ENCODE measurements around the gene CCDC97.

CCDC97 gene

DNA sequence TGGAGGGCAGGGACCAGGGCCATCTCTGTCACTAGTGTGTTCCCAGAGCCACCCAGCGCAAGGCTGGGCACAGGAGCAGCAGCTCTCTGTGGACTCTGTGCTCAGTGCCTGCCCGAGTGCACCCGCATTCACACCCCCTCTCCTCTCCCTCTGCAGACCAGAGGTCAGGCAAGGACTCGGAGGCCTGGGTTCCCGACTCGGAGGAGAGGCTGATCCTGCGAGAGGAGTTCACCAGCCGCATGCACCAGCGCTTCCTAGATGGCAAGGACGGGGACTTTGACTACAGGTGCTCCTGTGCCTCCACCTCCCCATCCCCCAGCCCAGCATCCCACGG lies 10.2 kb downstream of the CCDC97 start:
- no peak for TF ChIP-seq CTCF (IDR thresholded peaks at IDR 0.05; ENCODE audit: borderline replicate concordance, control extremely low read depth, extremely low read depth, insufficient read depth, missing control alignments)
- no peak for DNase-seq (ENCODE audit: low spot score)
- in situ Hi-C loops (cut with MboI; ENCODE audit: low sequenced_read_pairs, unreplicated experiment), result no loop called here

GRCh38 chr19:41320568-41320967 lies 10.6 kb downstream of the CCDC97 start:
- TF ChIP-seq CTCF (IDR thresholded peaks at IDR 0.05; ENCODE audit: borderline replicate concordance, control extremely low read depth, extremely low read depth, insufficient read depth, missing control alignments), result no peak
- no peak for DNase-seq (ENCODE audit: low spot score)
- in situ Hi-C loops (cut with MboI; ENCODE audit: low sequenced_read_pairs, unreplicated experiment), result no loop called here

- no peak for DNase-seq (ENCODE audit: low spot score)
- in situ Hi-C loops (cut with MboI; ENCODE audit: low sequenced_read_pairs, unreplicated experiment), result no loop called here
- TF ChIP-seq CTCF (IDR thresholded peaks at IDR 0.05; ENCODE audit: borderline replicate concordance, control extremely low read depth, extremely low read depth, insufficient read depth, missing control alignments), result no peak
Observed at GRCh38 chr19:41321204-41321599, 11.2 kb downstream of the CCDC97 start.

DNA sequence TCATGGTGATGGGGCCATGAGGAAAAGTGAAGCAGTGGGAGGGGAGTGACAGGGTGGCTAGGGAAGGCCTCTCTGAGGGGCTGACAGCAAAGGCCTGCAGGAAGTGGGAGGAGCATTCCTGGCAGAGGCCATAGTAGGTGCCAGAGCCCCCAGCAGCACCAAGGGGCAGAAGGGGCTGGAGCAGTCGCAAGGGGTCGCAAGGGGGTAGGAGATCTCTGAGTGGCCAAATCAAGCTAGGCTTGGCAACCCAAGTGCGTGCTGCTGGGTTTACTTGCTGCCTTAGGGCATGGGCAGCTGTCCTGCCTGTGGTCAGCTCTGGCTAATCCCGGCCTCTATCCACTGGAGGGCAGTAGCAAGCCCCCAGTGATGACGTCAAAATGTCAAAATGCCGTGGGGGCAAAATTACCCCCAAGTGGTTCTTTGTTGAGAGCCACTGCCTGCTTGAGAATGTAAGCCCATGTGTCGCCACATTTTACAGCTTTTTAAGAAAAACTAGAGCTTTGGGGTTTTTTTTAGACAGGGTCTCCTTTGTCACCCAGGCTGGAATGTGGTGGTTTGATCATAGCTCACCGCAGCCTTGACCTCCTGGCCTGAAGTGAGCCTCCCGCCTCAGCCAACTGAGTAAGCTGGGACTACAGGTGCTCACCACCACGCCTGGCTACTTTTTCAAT lies 11.8 kb downstream of the CCDC97 start:
- peak; percentile 34 for TF ChIP-seq CTCF (IDR thresholded peaks at IDR 0.05; ENCODE audit: borderline replicate concordance, control extremely low read depth, extremely low read depth, insufficient read depth, missing control alignments)
- peak; percentile 69 for DNase-seq (ENCODE audit: low spot score)
- in situ Hi-C loops (cut with MboI; ENCODE audit: low sequenced_read_pairs, unreplicated experiment), result no loop called here

- TF ChIP-seq CTCF (IDR thresholded peaks at IDR 0.05; ENCODE audit: borderline replicate concordance, control extremely low read depth, extremely low read depth, insufficient read depth, missing control alignments), result no peak
- in situ Hi-C loops (cut with MboI; ENCODE audit: low sequenced_read_pairs, unreplicated experiment), result no loop called here
- no peak for DNase-seq (ENCODE audit: low spot score)
Observed at GRCh38 chr19:41322451-41322850, 12.5 kb downstream of the CCDC97 start.

- in situ Hi-C loops (cut with MboI; ENCODE audit: low sequenced_read_pairs, unreplicated experiment), result no loop called here
- TF ChIP-seq CTCF (IDR thresholded peaks at IDR 0.05; ENCODE audit: borderline replicate concordance, control extremely low read depth, extremely low read depth, insufficient read depth, missing control alignments), result no peak
- no peak for DNase-seq (ENCODE audit: low spot score)
Observed at GRCh38 chr19:41323023-41323422, 13.1 kb downstream of the CCDC97 start.
